Activated T-cell treated with anti-CD3 and anti-CD28 coated beads for 1 hour (primary cell): Measurements from ENCODE around the gene B4GALT1.

Source experiments
- DNase-seq: peaks from one replicate; pipeline ENCODE4 v3.0.0-alpha.2; 2020; ENCODE audit warnings: low read depth

The B4GALT1 gene

GRCh38 chr9:33123407-33124031 is 43.6 kb downstream of the B4GALT1 start:
- no peak for DNase-seq

GRCh38 chr9:33120620-33121019 is 46.5 kb downstream of the B4GALT1 start:
- DNase-seq: no peak

GRCh38 chr9:33117796-33118195 is 49.3 kb downstream of the B4GALT1 start:
- no peak for DNase-seq

GRCh38 chr9:33117306-33117705 is 49.8 kb downstream of the B4GALT1 start:
- DNase-seq: no peak

GRCh38 chr9:33116860-33117259 is 50.3 kb downstream of the B4GALT1 start:
- DNase-seq: no peak

GRCh38 chr9:33114746-33115145 is 52.4 kb downstream of the B4GALT1 start:
- no peak for DNase-seq

GRCh38 chr9:33113799-33114547 is 53.2 kb downstream of the B4GALT1 start:
- no peak for DNase-seq

GRCh38 chr9:33112094-33112493 is 55.0 kb downstream of the B4GALT1 start:
- DNase-seq: no peak

- DNase-seq: no peak
Observed at GRCh38 chr9:33111631-33112030, 55.5 kb downstream of the B4GALT1 start.

GRCh38 chr9:33110686-33111085 is 56.5 kb downstream of the B4GALT1 start:
- DNase-seq: no peak

GRCh38 chr9:33109850-33110595 is 57.1 kb downstream of the B4GALT1 start:
- no peak for DNase-seq

GRCh38 chr9:33109097-33109496 is 58.0 kb downstream of the B4GALT1 start:
- no peak for DNase-seq

- DNase-seq: no peak
Observed at GRCh38 chr9:33108472-33108871, 58.7 kb downstream of the B4GALT1 start.

- DNase-seq: no peak
Observed at GRCh38 chr9:33107762-33108161, 59.4 kb downstream of the B4GALT1 start.

- DNase-seq: no peak
Observed at GRCh38 chr9:33106827-33107621, 60.1 kb downstream of the B4GALT1 start.

GRCh38 chr9:33106372-33106771 is 60.8 kb downstream of the B4GALT1 start:
- no peak for DNase-seq

GRCh38 chr9:33105959-33106358 is 61.2 kb downstream of the B4GALT1 start:
- DNase-seq: no peak

- no peak for DNase-seq
Observed at GRCh38 chr9:33105504-33105903, 61.6 kb downstream of the B4GALT1 start.

- no peak for DNase-seq
Observed at GRCh38 chr9:33104401-33104800, 62.7 kb downstream of the B4GALT1 start.

GRCh38 chr9:33103501-33104281 is 63.4 kb downstream of the B4GALT1 start:
- DNase-seq: no peak

- no peak for DNase-seq
Observed at GRCh38 chr9:33102551-33103210, 64.5 kb downstream of the B4GALT1 start.
